K562 (cell line): Measurements from ENCODE around the gene RARRES2. TPM values are rescaled to one million over a fixed set of nuclear protein-coding genes. Genes with fewer than 3 reads are reported as not detected.

Experiments
- ATF2 ChIP-seq: sonication (generic); formaldehyde crosslinking; IDR thresholded peaks from 2 replicates; pipeline ENCODE4 v1.8.1; 2022; ENCODE audit warnings: missing genetic modification reagents
- CREB3L1 ChIP-seq: fragments of 450-650 bp; IDR thresholded peaks from 2 replicates; pipeline ENCODE4 v1.6.1; 2014; ENCODE audit warnings: low read depth, mild to moderate bottlenecking, moderate library complexity, borderline replicate concordance
- CTBP1 ChIP-seq: fragments of 450-650 bp; IDR thresholded peaks from 2 replicates; pipeline ENCODE4 v1.6.1; 2016; ENCODE audit warnings: borderline replicate concordance
- EGR1 ChIP-seq: fragments of 450-650 bp; conservative IDR thresholded peaks from 2 replicates; pipeline ENCODE4 v1.6.1; 2017; ENCODE audit warnings: mild to moderate bottlenecking
- HNRNPL ChIP-seq: fragments of 200-400 bp; formaldehyde crosslinking; IDR thresholded peaks from 2 replicates; pipeline ENCODE4 v1.6.1; 2017; ENCODE audit warnings: low read depth, mild to moderate bottlenecking, low read length
- POLR2B ChIP-seq: fragments of 450-650 bp; IDR thresholded peaks from 2 replicates; pipeline ENCODE4 v1.6.1; 2018; ENCODE audit warnings: low read depth; ENCODE audit not compliant: partially characterized antibody
- PRPF4 ChIP-seq: fragments of 200-400 bp; formaldehyde crosslinking; IDR thresholded peaks from one replicate; pipeline ENCODE4 v1.6.1; 2017; ENCODE audit warnings: low read length, low read depth, mild to moderate bottlenecking; ENCODE audit not compliant: insufficient read depth, poor library complexity, severe bottlenecking
- RBM39 ChIP-seq: fragments of 200-400 bp; formaldehyde crosslinking; optimal IDR thresholded peaks from 2 replicates; pipeline ENCODE3; 2018; ENCODE audit warnings: low read depth, low read length
- RFX1 ChIP-seq: fragments of 450-650 bp; IDR thresholded peaks from 2 replicates; pipeline ENCODE4 v1.6.1; 2016; ENCODE audit warnings: mild to moderate bottlenecking, moderate library complexity
- SMAD3 ChIP-seq: fragments of 450-650 bp; formaldehyde crosslinking; conservative IDR thresholded peaks from 2 replicates; pipeline ENCODE4 v1.4.0; 2020; ENCODE audit warnings: mild to moderate bottlenecking
- TRIM28 ChIP-seq: fragments of 450-650 bp; IDR thresholded peaks from 2 replicates; pipeline ENCODE4 v1.6.1; 2017
- VEZF1 ChIP-seq: fragments of 200-800 bp; sonication (Bioruptor generic); IDR thresholded peaks from 2 replicates; pipeline ENCODE4 v1.6.1; 2017; ENCODE audit warnings: missing genetic modification characterization, missing compliant biosample characterization
- ZBTB1 ChIP-seq: sonication (generic); formaldehyde crosslinking; IDR thresholded peaks from 2 replicates; pipeline ENCODE4 v1.8.1; 2023; ENCODE audit warnings: missing genetic modification reagents, low read depth, mild to moderate bottlenecking, borderline replicate concordance
- ZBTB49 ChIP-seq: sonication (generic); formaldehyde crosslinking; IDR thresholded peaks from 2 replicates; pipeline ENCODE4 v1.8.0; 2022; ENCODE audit warnings: missing genetic modification reagents, mild to moderate bottlenecking, borderline replicate concordance
- ZNF197 ChIP-seq: fragments of 200-800 bp; sonication (Bioruptor generic); IDR thresholded peaks from 2 replicates; pipeline ENCODE4 v1.6.1; 2016; ENCODE audit warnings: low read depth, missing genetic modification characterization, missing compliant biosample characterization
- ZNF408 ChIP-seq: fragments of 250-450 bp; sonication (Bioruptor Pico); IDR thresholded peaks from 2 replicates; pipeline ENCODE4 v1.4.0; 2020; ENCODE audit warnings: low read depth, mild to moderate bottlenecking, moderate library complexity
- ZNF589 ChIP-seq: fragments of 200-800 bp; sonication (Bioruptor generic); IDR thresholded peaks from 2 replicates; pipeline ENCODE4 v1.6.1; 2016; ENCODE audit warnings: low read depth, missing genetic modification characterization, missing compliant biosample characterization
- polyA plus RNA-seq, 8 experiments: library from polyadenylated mRNA; depleted of rRNA in 4 of 8; stranded (reverse) in 5 of 8; unstranded in 3 of 8; fragments of >200 nt; fragmentation: Nextera tagmentation in 2 of 8; fragmentation: Illumina TruSeq in 1 of 8; extraction: Ambion mirVana in 2 of 8; extraction: Trizol in 1 of 8; gene quantifications; 2 replicates each; pipeline versions ENCODE4 v1.2.1 to v1.2.3, GENCODE V29; 2011 to 2014; ENCODE audit warnings: inconsistent platforms in 1 of 8, missing spikeins in 1 of 8
- total RNA-seq, 7 experiments: library from RNA; depleted of rRNA in 6 of 7; stranded (reverse); fragments of >200 nt in 6 of 7; fragmentation: Illumina TruSeq in 2 of 7; extraction: Trizol in 2 of 7; gene quantifications; 2 replicates each; pipeline versions ENCODE4 v1.2.1 to v1.2.3, GENCODE V29; 2011 to 2021; ENCODE audit warnings: low replicate concordance in 1 of 7
- TF ChIP-seq, protein P1 (sequence below): IDR thresholded peaks from 2 replicates; pipeline ENCODE4 v1.6.1; 2011; ENCODE audit warnings: borderline replicate concordance, low read depth, mild to moderate bottlenecking, moderate library complexity, low read length; ENCODE audit not compliant: insufficient read depth, poor library complexity, severe bottlenecking

Gene RARRES2
- total and polyA plus RNA-seq, 9 of the 15 experiments (the other 6 are each of a cell fraction or from before 2014, with no cell fraction given): 0.11 to 1.7 (median 0.23) TPM; not detected in 6

DNA sequence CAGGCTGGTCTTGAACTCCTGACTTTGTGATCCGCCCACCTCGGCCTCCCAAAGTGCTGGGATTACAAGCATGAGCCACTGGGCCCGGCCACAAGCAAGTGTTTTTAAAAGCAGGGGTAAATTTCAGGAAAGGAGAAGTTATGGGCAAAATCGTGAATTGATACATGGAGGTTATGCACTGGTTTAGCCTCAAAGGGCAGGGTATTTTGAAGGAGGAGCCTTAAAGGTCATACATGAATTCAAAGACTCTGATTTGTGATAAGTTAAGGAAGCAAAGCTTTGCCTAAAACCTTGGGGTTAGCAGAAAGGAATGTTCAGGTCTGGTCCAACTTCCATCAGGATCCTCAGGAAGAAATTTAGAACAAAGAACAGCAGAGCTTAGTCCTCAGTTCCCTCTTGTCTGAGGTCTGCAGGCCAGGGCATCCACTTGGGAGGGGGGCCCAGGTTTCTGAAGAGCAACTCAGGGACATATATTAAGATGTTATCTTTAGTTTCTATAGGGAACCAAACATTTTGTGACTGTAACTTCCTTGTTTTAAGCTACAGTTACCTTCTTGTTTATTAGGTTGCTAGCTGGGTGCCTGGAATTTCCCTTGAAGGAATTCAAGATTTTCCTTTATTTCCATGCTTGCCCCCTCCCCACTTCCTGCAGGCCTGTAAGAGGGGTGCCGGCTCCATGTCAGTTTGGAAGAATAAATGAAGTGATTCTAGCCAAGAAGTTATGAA is 24.4 kb upstream of the RARRES2 start (continued):
- no peak for TF ChIP-seq PRPF4
- no peak for TF ChIP-seq ZBTB49
- TF ChIP-seq CREB3L1: no peak
- no peak for TF ChIP-seq ZBTB1 (CRISPR knock-in tag)
- TF ChIP-seq ZNF197 (CRISPR knock-in tag): no peak
- TF ChIP-seq ZNF589 (CRISPR knock-in tag): no peak
- no peak for TF ChIP-seq TRIM28
- TF ChIP-seq RBM39: no peak
- peak; percentile 35; the same call in 1 of the 2 replicates for TF ChIP-seq VEZF1 (CRISPR knock-in tag)
- TF ChIP-seq ZNF408 (CRISPR knock-in tag): no peak
- TF ChIP-seq, protein P1, sequence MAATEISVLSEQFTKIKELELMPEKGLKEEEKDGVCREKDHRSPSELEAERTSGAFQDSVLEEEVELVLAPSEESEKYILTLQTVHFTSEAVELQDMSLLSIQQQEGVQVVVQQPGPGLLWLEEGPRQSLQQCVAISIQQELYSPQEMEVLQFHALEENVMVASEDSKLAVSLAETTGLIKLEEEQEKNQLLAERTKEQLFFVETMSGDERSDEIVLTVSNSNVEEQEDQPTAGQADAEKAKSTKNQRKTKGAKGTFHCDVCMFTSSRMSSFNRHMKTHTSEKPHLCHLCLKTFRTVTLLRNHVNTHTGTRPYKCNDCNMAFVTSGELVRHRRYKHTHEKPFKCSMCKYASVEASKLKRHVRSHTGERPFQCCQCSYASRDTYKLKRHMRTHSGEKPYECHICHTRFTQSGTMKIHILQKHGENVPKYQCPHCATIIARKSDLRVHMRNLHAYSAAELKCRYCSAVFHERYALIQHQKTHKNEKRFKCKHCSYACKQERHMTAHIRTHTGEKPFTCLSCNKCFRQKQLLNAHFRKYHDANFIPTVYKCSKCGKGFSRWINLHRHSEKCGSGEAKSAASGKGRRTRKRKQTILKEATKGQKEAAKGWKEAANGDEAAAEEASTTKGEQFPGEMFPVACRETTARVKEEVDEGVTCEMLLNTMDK: no peak
- no peak for TF ChIP-seq POLR2B
- TF ChIP-seq SMAD3: no peak
- no peak for TF ChIP-seq HNRNPL
- 0 out of 2 replicates have a peak, but pooled peaks have one; percentile 8 for TF ChIP-seq EGR1
- peak; percentile 47 for TF ChIP-seq RFX1
- 0 out of 2 replicates have a peak, but pooled peaks have one; percentile 24 for TF ChIP-seq CTBP1
- TF ChIP-seq ATF2 (CRISPR knock-in tag): no peak
